Stimulated activated CD4-positive, alpha-beta T cell treated with anti-CD3 and anti-CD28 coated beads, Interleukin-4, amount 100 ng/mL, for 48 hours (primary cell): ENCODE data around the gene F2.
"Not testable (repeated sequence)": the region's sequence is repeated elsewhere in the genome, so short reads cannot be mapped to it uniquely, and the experiment has no call there.

ENCODE experiments used
- DNase-seq, 2 donors: peaks; one replicate each; pipeline ENCODE4 v3.0.0-alpha.2; 2020; ENCODE audit warnings: low read depth in 2 of 2

The F2 gene

DNA sequence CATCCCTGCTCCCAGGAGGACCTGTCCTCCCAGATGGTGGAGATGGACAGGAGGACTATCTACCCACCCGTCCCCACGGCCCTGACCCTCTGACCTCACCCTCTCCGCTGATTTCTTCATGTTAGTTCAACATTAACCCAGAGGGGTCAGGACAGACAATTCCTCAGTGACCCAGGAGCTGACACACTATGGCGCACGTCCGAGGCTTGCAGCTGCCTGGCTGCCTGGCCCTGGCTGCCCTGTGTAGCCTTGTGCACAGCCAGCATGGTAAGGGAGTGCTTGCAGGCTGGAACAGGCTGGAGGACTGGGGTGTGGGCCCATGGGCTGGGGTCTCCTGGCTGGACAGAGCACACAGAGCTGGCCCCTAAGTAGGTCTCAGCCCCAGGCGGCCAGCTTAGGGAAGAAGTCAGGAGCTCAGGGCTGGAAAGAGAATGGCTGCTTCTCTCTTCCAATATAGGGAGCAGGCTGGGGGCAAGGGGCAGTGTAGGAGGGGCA is at the start of gene F2:
Gene F2, plus strand, starts transcription at position 166 of the 495 bp plus-strand sequence. Its CDS starts 23 bp downstream, at position 189.
- DNase-seq, result no peak

GRCh38 chr11:46669711-46670139 is 49.3 kb upstream of the F2 start:
- DNase-seq, result no peak

- DNase-seq, result not testable (repeated sequence)
These were observed 48.5 kb upstream of the F2 start for GRCh38 chr11:46670521-46670920.

GRCh38 chr11:46671958-46672315 is 47.1 kb upstream of the F2 start:
- DNase-seq, result no peak

DNA sequence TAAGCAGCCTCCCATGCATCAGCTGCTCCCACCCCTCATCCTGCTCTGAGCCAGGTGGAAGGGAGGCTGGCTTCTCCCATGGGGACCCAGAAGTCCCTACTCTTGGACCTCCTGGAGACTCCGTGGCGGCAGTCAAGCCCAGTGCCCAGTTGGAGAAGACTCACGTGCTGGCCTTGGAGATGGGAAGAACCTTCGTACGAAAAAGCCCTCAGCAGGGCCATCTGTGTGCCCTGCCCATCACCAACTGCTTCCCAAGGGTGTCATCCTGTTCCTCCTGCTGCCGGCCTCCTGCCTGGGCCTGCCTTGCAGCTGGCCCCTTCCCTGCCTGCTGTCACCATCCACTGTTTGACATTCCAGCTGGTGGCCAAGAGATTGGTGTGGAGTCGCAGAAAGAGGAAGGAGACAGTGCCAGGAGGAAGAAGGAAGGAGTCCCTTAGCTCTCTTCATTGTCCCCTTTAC is 46.6 kb upstream of the F2 start:
- no peak for DNase-seq

DNA sequence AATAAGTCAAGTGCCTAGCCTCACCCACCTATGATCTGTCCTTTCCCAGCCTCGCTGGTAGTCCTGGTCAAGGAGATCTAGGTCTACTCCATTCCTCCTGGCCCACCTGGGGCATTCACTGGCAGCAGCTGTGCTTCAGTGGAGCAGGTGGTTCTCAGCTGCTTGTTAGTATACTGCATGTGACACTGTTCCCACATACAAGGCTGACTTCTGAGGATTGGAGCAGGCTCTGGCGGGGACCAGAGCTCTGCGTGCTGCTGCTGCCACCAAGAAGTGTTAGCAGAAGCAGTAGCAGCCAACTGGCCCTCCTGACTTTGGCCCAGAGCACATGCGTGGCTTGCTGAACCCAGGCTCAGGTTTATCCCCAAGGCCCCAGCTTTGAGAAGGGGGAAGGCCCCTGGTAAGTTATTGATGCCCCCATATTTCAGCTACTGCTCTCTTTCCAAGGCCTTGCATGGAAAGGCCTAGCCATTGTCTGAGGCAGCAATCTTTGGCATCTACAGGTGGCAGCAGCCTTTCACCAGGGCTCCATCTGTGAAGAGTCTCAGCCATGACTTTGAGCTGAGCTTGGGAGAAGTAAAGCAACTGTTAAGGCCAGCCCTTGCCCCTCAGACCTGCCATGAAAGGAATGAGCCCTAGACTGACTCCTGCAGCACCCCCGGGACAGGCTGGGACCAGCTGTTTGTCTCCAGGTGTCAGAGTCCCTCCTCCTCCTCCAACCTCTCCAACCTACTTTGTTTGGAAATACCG is 45.1 kb upstream of the F2 start:
- DNase-seq, result no peak

DNA sequence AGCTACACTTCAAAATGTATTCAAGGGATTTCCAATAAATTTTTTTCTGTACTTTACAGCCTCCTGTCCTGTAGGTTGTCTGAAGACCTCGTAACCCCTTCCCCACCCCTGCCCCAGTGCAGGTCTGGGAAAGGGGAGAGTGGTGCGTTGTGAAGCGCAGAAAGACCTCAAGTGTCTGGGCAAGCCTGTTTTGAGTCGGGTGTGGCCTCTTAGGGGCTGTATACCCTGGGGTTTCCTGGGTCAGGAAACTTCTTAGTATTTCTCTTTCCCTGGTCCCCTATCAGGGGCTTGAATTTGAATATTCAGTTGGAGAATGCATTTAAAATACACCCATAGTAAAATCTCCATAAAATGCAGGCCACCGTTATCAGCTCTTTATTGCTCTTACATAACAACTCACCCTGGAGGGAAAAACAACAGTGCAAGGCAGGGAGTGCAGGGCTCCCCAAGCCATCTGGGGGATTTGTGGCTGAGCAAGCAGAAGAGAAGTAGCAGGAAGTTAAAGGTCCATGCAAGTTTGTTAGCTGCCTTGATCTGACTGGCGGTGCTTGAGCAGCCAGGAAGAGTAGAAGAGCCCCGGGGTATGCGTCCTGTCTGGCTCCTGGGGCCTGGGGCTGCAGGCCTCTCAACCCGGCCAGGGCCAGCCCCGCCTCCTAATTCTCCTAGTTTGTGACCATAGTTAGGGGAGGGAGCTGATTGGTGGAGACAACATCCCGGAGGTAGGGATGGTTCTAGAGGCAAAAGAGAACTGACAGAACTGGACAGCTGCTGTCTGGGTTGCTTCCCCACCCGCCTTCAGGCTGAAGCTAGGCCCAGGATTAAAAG is 44.3 kb upstream of the F2 start:
- DNase-seq, result no peak

DNA sequence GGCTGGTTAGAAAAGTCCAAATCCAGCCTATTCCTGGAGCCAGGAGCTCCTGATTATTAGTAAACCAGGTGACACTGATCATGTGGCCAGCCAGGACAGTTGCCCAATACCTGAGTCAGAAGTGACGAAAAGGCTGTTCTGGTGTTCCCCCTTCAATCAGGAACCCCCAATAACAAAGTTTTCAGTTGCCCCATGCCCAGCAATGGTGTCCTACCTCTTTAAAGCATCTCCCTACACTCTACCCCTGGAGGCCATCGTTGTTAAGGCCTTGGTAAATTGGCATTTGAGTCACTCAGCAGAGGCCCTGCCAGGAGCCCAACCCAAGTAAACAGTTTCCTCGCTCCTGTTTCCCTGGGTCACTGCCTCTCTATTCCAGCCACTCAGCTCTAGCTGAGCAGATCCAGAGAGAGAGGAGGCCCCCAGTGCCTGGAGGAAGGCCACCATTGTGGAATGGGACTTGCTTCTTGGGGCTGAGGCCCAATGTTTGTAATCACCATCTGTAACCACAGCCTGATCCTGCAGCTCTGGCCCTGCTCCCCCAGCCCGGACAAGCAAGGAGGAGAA is 43.6 kb upstream of the F2 start:
- DNase-seq, result no peak

GRCh38 chr11:46675949-46676348 is 43.1 kb upstream of the F2 start:
- no peak for DNase-seq

DNA sequence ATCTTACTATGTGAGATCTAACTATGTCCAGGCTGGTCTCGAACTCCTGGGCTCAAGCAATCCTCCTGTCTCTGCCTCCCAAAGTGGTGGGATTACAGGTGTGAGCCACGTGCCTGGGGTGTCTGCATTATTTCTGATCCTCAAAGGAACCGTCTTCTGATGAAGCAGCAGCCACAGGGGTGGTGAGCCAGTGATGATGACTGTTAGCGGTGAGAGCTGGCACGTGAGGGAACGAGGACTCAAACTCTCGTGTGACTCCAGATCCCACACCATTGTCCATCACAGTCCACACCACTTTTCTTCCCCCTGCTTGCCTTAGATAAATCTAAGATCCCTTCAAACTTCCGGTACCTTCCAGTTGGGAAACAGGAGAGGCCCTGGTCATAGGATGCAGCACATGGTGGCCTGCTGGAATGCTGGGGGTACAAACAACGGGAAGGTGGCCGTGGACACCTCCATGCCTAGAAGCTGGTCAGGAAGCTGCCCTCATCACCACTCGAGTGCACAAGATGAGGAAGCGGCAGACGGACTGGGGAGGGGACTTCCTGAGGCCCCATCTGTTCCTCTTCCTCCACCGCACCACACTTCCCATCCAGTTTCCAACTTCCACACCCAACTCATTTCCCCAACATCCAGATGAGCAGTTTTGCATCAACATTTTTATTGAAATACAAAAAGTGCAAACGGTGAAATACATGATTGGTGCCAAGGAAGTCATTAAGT is 42.4 kb upstream of the F2 start:
- DNase-seq, result no peak

GRCh38 chr11:46677169-46677568 is 41.8 kb upstream of the F2 start:
- DNase-seq, result no peak

DNA sequence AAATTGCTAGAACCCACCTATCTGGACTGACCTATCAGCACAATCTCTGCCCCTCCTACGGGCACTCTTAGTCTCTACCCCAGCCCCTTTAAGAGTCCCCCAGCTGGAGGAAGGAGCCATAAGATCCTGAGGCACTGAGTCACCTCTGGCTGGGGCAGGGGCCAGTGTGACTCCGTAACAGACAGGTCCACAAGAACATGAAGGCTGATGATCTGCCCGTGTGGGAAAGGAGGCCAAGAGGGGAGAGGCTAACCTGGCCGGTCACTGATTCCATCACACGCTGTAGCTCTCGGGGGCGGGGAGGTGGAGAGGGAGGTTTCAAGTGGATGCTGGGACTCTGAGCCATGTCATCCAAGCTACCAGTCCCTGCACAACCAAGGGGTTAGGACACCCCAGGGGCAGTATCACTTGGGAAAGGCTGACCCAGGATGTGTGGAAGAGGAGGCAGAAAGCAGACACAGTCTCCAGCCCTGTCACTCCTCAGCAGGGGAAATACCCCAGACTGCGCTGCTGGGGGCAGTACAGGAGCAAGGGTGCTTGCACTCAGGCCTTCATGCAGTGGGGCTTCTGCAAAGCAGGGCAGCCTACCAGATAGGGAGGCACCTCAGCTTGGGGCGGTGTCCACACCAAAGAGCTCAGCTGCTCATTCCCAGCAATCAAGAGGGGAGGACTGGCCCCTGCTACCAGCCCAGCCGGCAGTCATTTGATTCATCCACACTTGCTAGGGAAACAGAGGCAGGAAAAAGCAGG is 40.8 kb upstream of the F2 start:
- DNase-seq, result no peak

- DNase-seq, result no peak
These were observed 40.3 kb upstream of the F2 start for GRCh38 chr11:46678741-46679130.

GRCh38 chr11:46679241-46680163 is 39.5 kb upstream of the F2 start:
- no peak for DNase-seq

DNA sequence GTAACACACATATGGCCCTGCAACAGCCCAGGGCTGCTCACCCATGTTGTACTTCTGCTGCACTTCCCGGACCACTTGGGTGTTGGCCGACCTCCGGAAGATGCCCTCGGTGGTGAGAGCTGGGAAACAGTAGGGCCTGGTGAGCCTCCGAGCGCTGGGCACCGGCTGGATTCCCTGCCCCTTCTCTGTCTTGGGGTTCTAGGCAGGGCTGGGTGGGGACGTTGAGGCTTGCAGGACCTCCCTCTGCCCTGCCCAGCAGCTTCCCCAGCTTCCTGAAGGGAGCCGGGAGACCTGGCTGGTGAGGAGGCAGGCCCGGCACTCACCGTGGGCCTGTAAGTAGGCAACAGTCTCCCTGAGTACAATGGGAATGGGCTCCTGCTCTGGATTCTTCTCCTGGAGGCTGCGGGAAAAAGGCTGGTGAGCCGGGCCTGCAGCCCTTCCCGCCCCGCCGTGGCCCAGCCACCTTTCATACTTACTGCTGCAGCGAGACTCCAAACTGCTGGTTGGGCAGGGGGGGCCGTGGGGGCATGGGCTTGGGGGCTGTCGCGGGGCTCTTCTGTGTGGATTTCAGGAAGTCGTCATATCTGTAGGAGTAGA is 38.8 kb upstream of the F2 start:
- no peak for DNase-seq

GRCh38 chr11:46680815-46681214 is 38.2 kb upstream of the F2 start:
- DNase-seq, result no peak

DNA sequence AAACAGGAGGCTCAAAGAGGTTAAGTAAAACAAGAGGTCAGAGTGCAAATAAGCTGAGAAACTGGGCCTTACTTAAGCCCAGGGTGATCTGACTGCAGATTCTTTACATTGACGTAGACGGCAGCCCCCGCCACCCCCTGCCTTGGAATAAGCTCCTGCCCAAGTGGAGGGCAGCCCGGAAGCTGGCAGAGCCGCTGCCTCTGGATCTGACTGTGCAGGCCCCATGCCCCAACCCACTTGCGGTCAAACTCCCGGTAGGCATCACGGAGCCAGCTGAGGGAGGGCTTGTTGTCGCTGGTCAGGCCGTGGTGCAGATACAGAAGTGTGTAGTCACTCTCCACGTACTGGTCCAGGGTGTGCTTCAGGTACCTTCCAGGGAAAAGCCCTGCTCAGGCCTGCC is 37.2 kb upstream of the F2 start:
- no peak for DNase-seq

GRCh38 chr11:46682773-46683752 is 36.0 kb upstream of the F2 start:
- DNase-seq, result no peak
